Caco-2 (cell line): ENCODE measurements around the gene TENM4. TPM values are rescaled to one million over a fixed set of nuclear protein-coding genes. Genes with fewer than 3 reads are reported as not detected.

Experiments used
- BruUV-seq: library from RNA; stranded (reverse); fragments of 400-500 nt; replicated peaks from 2 replicates; lab custom pipeline; 2021; lab: Mats Ljungman, UMichigan
- CTCF ChIA-PET: fragments of 300-600 bp; sonication (Branson Sonifier 250); formaldehyde crosslinking; loops from one replicate; lab custom pipeline; 2022; ENCODE audit warnings: antibody characterized with exemption; lab: Charles Lee
- POLR2A ChIA-PET: fragments of 300-600 bp; sonication (Branson Sonifier 250); formaldehyde crosslinking; loops from one replicate; lab custom pipeline; 2022; ENCODE audit warnings: antibody characterized with exemption; lab: Charles Lee
- DNase-seq, 2 experiments: peaks; one replicate each; pipeline versions ENCODE4 v3.0.0 to v3.0.0-alpha.2; 2020 to 2022
- H3K27me3 ChIP-seq: replicated peaks from 2 replicates; pipeline ENCODE4 v1.6.0; 2011; ENCODE audit warnings: low read length; ENCODE audit not compliant: control insufficient read depth, insufficient read depth
- H3K36me3 ChIP-seq: 2 replicates; pipeline ENCODE4 v1.5.1; 2011; ENCODE audit warnings: low read length; ENCODE audit not compliant: control insufficient read depth, insufficient read depth
- H3K4me1 ChIP-seq: fragments of 250-450 bp; sonication (Bioruptor Pico); 2 replicates; pipeline ENCODE4 v1.5.1; 2020; ENCODE audit warnings: mild to moderate bottlenecking
- H3K4me3 ChIP-seq: 2 replicates; pipeline ENCODE4 v1.5.1; 2011; ENCODE audit warnings: low read depth, mild to moderate bottlenecking, control low read depth, low read length
- H3K9me3 ChIP-seq: fragments of 250-450 bp; sonication (Bioruptor Pico); 2 replicates; pipeline ENCODE4 v1.5.1; 2020; ENCODE audit warnings: mild to moderate bottlenecking, moderate library complexity
- H3K27ac Mint-ChIP-seq: one replicate; pipeline ENCODE4 v1.8.0; 2022; ENCODE audit warnings: mixed read lengths; ENCODE audit not compliant: unreplicated experiment
- H3K27me3 Mint-ChIP-seq: one replicate; pipeline ENCODE4 v1.8.0; 2022; ENCODE audit warnings: mixed read lengths; ENCODE audit not compliant: insufficient read depth, unreplicated experiment
- H3K36me3 Mint-ChIP-seq: one replicate; pipeline ENCODE4 v1.8.0; 2022; ENCODE audit warnings: mild to moderate bottlenecking, mixed read lengths; ENCODE audit not compliant: insufficient read depth, unreplicated experiment
- H3K4me1 Mint-ChIP-seq: one replicate; pipeline ENCODE4 v1.8.0; 2022; ENCODE audit warnings: low read depth, mixed read lengths; ENCODE audit not compliant: unreplicated experiment
- H3K4me3 Mint-ChIP-seq: one replicate; pipeline ENCODE4 v1.8.0; 2022; ENCODE audit warnings: mild to moderate bottlenecking, moderate library complexity, mixed read lengths; ENCODE audit not compliant: unreplicated experiment
- H3K9me3 Mint-ChIP-seq: one replicate; pipeline ENCODE4 v1.8.0; 2022; ENCODE audit warnings: mixed read lengths; ENCODE audit not compliant: unreplicated experiment
- intact Hi-C: fragments of 100-400 bp; cut with micrococcal nuclease; formaldehyde crosslinking; loops from one replicate; pipeline ENCODE4 v1.10.0; 2022; ENCODE audit not compliant: unreplicated experiment
- total RNA-seq: library from RNA; stranded (reverse); gene quantifications from 2 replicates; pipeline ENCODE4 v1.2.3, GENCODE V29; 2022
- TF ChIP-seq, protein P1 (sequence below), 2 experiments: fragments of 200-600 bp in 1 of 2; IDR thresholded peaks; 1 replicate in 1 of 2; 2 replicates in 1 of 2; pipeline versions ENCODE4 v1.5.1 to v1.8.0; 2011 to 2022; ENCODE audit warnings: antibody characterized with exemption in 1 of 2, control low read depth in 1 of 2, inconsistent platforms in 1 of 2, low read depth in 1 of 2, low read length in 1 of 2, mild to moderate bottlenecking in 1 of 2, moderate library complexity in 1 of 2; ENCODE audit not compliant: insufficient read depth in 1 of 2, severe bottlenecking in 1 of 2, unreplicated experiment in 1 of 2

TENM4 gene
- total RNA-seq, 1 experiment from 2014 or later, result 1.1 TPM

DNA sequence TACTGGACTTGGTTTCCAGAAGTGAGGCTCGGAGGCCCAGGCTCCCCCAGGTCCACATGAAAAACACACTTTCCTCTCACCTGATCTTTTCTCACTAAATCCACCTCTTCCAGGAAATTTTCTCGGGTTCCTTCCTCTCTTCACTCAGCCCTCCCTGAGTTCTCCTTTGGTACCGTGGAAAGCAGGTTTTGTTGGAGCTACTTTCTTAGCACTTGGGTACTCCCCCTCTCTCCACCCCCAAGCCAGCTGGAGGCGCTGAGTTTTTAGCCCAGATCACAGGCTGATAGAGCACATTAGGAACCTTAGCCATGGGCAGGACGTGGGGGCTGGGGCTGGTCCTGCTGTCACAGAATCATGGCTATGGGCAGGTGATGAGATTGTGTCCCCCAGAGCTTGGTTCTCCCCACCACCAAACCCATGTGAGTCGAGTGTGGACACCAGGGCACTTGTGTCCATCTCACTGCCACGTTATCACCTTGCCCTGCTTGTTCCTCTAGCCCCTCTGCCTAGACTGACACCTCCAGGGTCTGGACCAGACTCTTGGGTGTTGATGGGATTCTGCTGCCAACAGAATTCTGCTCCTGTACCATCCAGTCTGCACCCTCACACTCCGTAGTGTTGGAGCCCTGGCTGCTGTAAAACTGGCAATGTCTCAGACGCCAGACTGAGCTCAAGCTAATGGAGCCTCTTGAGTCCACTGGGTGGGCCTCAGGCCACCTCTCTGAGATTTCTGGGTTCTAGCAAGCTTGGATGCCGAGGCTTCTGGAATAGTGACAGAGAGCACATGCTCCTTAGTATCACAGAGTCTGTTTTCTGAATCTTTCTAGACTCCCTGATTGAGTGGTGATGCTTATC lies 791.2 kb downstream of the TENM4 start:
- TF ChIP-seq, protein P1, sequence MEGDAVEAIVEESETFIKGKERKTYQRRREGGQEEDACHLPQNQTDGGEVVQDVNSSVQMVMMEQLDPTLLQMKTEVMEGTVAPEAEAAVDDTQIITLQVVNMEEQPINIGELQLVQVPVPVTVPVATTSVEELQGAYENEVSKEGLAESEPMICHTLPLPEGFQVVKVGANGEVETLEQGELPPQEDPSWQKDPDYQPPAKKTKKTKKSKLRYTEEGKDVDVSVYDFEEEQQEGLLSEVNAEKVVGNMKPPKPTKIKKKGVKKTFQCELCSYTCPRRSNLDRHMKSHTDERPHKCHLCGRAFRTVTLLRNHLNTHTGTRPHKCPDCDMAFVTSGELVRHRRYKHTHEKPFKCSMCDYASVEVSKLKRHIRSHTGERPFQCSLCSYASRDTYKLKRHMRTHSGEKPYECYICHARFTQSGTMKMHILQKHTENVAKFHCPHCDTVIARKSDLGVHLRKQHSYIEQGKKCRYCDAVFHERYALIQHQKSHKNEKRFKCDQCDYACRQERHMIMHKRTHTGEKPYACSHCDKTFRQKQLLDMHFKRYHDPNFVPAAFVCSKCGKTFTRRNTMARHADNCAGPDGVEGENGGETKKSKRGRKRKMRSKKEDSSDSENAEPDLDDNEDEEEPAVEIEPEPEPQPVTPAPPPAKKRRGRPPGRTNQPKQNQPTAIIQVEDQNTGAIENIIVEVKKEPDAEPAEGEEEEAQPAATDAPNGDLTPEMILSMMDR (IDR thresholded peaks at IDR 0.05; ENCODE audit: insufficient read depth in 1 of 2, low read depth in 1 of 2, low read length in 1 of 2, severe bottlenecking in 1 of 2, unreplicated experiment in 1 of 2), result no peak
- Mint-ChIP-seq H3K4me3 (no peak overlapping the region), H3K4me1 (no peaks in the 10 kb centered on the region), H3K27ac (no peak overlapping the region), H3K27me3 (peaks cover 3% of the 10 kb centered on the region), H3K9me3 (no peaks in the 10 kb centered on the region), H3K36me3 (no peaks in the 10 kb centered on the region)
- DNase-seq, result peak in 1 of 2 experiments; percentile 30
- intact Hi-C loops, result loop anchor here (5.0 to 10.0 kb wide), 2 partner anchors 213 to 605 kb away; no protein-coding TSS in a partner anchor
- CTCF ChIA-PET, result interaction anchor here (1.3 to 1.4 kb wide), 2 partner anchors 19 to 66 kb away, joined by 3 to 6 read pairs; no protein-coding TSS in a partner anchor
- Histone ChIP-seq H3K4me3 (no peak overlapping the region), H3K36me3 (no peaks in the 10 kb centered on the region), H3K27me3 (no peaks in the 10 kb centered on the region), H3K4me1 (no peaks in the 10 kb centered on the region), H3K9me3 (no peaks in the 10 kb centered on the region)
- POLR2A ChIA-PET, result no interaction called here
- no TSS peak for BruUV-seq

DNA sequence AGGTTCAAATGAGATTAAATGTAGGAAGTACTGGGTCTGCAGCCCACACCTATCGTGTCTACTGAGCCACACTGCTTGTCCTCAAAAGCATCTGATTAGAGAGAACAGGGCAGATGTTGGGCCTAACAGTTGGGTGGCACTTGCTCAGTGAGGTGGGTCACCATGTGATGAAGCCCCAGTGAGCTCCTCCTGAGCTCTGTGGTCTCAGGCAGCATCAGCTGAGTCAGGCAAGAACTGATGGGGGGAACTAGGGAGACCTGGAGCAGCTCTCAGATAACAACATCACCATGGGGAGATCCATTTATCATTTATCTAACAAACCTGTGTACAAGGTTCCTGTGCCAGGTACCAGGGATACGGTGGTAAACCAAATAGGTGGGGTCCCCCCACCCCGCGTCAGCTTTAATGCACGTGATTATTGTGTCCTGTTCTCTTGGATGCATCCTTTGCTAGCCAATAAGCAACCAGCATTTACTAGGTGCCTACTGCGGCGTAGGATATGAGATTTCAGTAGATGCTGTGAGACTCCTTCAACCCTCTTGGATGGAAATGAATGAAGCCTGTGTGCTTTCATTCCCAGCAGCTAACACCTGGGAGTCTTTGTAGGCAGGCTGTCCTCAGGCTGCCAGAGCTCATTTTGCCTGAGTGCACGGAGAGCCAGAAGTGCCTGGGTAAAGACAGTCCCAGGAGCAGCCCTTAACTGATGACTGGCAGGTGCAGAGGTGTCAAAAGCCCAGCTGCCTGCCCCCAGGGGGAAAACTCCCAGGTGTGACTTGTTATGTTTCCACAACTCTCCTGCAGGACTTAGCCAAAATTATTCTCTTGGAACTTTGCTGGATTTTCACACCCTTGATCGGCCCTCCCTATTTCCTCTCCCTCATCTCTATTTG lies 792.6 kb downstream of the TENM4 start:
- H3K4me1 ChIP-seq, result no peaks in the 10 kb centered on the region
- ChIA-PET CTCF (interaction anchor here (0.6 to 7.2 kb wide), 4 partner anchors 69 to 452 kb away, joined by 3 to 392 read pairs (median 36); no protein-coding TSS in a partner anchor), POLR2A (no interaction called here)
- H3K36me3 ChIP-seq, result no peaks in the 10 kb centered on the region
- Mint-ChIP-seq H3K9me3 (no peaks in the 10 kb centered on the region), H3K27ac (no peak overlapping the region), H3K36me3 (no peaks in the 10 kb centered on the region), H3K27me3 (peaks cover 3% of the 10 kb centered on the region), H3K4me3 (no peak overlapping the region), H3K4me1 (no peaks in the 10 kb centered on the region)
- no peaks in the 10 kb centered on the region for H3K9me3 ChIP-seq
- intact Hi-C loops, result loop anchor here (5.0 to 10.0 kb wide), 2 partner anchors 214 to 607 kb away; no protein-coding TSS in a partner anchor
- peak in 1 of 2 experiments; percentile 38 for DNase-seq
- no TSS peak for BruUV-seq
- TF ChIP-seq, protein P1 (IDR thresholded peaks at IDR 0.05; ENCODE audit: insufficient read depth in 1 of 2, low read depth in 1 of 2, low read length in 1 of 2, severe bottlenecking in 1 of 2, unreplicated experiment in 1 of 2), result no peak
- no peak overlapping the region for H3K4me3 ChIP-seq
- no peaks in the 10 kb centered on the region for H3K27me3 ChIP-seq
